HG03565 (cell line): ENCODE measurements around the gene NFIB.

ENCODE experiments used
- ATAC-seq: cut with Tn5 transposase; IDR thresholded peaks from one replicate; pipeline ENCODE4 v1.9.1; 2021; ENCODE audit warnings: mild to moderate bottlenecking, moderate library complexity; ENCODE audit not compliant: unreplicated experiment

The NFIB gene

DNA sequence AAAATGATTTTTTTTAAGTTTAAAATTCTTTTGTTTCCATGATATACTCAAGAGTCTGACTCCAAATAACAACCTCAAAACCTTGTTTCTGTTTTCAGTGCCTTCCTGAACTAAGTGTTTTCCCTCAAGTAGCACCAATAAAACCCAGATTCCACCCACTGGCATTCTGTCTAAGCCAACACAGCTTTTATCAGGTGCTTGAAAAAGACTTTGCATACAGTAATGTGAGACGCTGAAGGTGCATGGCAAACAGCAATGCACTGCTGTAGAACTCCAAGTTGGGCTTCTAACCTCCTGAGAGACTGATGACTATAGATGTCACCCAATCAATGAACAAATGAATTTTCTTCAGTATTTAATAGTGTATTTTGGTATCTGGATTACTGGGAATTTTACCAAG lies 95.7 kb downstream of the NFIB start:
- no peak for ATAC-seq

DNA sequence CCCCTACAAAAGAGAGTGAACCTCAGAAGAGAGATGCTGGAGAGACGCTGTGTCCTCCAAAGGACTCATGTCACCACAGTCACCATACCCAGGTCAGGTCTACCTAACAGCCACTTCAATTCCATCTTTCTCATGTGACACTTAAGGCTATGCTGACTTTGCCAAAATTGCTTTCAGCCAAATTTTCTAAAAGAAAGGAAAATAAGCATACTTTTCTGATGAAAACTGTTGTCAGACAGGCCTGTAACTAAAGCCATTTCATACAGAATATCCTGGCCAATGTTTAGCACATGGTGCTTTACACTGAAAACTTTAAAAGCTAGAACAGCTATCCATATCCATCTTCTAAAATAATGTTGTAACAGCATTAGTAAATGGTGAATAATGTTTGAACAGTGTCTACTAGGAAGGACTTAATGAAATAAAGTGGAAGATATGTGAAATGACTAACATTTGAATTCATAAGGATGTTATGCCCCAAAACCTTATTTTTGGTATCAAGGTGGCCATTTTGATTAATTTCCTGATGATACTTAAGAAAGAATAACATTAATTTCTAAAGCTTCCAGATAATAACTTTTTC lies 97.2 kb downstream of the NFIB start:
- no peak for ATAC-seq

DNA sequence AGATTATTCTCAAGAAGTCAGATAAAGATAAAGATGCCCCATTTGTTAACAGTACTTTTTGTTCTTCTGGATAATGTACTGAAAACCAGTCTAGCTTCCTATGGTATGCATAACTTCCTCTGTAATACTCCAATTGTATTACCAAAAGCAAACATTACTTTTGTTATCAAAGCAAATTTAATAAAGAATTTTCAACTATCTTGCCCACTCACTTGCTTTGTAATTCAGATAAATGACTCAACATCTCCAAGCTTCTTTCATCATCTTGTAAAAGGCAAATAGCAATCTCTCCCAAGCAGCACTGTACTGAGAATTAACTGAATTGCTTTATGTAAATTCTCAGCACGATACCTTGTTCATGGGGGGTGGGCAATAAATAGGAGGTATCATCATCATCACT lies 98.3 kb downstream of the NFIB start:
- ATAC-seq: no peak

DNA sequence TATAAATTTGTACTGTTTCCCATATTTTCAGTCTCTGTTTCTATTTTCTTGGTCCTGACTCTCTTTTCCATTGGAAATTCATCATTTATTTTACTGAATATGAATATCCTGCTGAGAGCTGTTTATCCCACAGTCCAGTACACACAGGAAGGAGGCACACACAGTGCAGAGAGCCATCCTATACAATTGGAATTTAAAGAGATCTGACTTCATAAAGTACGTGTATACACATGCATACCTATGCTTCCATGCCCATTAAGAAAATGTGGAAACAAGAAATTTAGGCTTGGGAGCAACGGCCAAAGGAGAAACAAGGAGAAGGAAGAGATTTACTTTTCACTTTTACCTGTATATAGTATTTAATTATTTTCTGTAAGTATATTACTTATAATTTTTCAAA lies 99.2 kb downstream of the NFIB start:
- no peak for ATAC-seq

DNA sequence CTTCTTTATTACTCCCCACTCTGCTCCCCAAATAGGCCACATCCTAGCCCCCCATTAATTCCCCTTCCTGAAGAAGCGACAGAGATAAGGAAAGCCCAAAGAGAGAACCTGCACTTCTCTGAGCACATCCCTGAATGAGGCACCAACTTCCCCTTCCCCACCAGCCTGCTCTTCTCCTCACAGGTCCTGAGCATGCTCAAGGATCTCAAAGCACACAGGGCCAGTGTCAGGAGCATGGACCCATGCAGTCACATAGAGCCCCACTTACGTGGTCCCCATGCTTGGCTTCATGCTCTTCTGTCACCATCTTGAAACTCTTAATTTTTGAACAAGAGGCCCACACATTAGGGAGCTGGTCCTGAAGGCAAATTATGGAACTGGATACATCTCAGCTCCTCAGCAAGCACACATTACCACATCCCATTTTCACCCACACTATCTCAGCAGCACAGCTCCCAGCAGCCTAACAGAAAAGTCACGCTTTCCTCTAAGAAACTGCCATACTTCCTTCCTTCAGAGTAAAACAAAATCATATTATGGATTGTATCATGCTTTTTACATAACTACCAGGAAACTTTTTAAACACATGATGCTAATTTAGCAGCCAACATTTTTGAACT lies 99.8 kb downstream of the NFIB start:
- no peak for ATAC-seq

DNA sequence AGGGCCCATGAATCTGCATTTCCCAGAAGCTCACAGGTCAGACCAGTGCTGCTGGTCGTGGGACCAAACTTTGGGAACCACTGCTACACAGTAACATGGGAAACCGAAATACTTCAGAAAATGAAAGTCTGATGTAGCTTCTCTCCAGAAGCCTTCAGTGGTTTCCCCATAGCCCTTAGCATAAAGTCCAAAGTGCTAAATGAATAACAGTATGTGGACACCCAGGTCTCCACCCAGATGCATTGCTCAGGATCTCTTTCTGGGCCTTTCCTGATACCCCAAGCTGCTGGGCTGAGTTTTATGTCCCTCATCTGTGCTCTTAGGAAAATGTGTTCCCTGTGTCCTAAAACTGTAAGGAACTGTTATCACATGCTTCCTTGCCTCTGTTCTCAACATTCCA lies 100.4 kb downstream of the NFIB start:
- ATAC-seq: no peak

DNA sequence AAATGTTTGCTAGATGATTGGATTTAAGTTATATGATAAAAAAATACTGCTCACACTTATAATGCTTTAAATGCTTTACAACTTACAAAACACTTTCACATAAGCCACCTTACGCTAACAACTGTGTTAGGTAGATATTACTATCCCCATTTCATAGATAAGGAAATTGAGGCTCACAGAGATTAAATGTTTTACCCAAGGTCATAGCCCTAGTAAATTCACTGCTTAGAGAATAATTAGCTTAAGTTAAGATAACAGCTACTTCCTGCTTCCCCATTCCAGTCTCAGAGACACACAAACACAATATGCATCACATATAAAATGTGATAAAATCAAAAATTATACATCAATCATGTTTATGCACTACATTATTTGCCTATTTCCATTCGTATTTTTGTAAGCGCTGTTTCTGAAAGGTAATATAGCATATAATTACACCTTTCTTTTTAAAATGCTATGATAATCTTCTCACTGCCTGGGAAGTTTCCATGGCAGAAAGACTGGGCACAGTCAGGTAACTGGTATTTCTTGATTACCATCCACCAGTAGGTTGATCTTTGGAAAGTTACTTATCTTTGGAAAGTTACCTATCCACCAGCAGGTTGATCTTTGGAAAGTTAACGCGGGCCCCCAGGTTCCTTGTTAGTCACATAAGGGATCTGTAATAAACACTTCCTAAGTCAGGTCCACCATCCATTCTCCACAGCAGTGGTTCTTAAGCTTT lies 101.1 kb downstream of the NFIB start:
- ATAC-seq: no peak

DNA sequence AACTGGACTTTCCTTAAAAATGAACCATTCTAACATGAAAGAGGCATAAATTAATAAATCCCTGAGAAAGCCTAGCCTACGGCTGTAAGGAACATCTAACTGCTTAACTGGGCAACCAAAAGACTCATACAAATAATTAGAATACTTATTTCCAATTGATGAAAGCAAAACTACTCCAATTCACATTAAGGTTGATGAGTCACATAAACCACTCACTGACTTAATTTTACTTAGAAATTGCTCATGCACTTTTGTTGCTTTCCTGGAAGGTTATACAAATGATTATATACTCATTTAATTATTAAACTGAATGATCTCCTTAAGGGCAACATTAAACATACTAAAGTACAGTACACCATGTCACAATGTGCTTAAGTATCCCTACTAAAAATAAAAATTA lies 101.9 kb downstream of the NFIB start:
- ATAC-seq: no peak

DNA sequence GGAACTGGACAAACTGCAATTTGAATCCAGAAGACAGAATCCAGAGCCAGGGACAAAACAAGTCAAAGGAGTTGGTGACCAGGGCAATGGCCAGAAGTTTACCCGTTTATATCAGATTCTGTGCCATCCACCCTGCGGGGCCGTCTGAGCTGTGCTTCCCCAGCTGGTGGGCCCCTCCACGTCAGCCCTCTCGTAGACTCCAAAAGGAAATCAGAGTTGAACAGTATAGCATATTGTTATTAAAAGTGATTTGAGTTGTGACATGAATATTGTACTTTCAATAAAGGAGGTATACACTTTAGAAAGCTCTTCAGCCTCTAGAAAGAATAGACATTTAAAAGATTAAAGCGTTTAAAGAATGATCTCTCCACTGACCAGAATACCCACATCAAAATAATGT lies 102.4 kb downstream of the NFIB start:
- ATAC-seq: no peak

DNA sequence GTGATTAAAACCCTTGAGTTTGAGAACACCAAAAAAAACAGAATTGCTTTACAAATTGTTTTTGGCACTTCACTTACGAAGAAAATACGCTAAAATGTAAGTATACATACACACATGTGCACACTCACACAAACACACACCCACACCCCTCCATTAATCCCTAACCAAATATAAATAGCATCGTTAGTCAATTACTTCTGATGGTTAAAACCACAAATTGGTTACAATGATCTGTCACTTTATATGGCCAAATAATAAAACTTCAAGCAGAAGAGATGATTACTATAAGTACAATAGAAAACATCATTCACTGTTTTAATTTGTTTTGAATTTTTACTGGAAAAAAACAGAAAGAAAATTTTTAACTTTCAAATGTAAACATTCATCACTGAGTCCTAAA lies 103.5 kb downstream of the NFIB start:
- ATAC-seq: no peak

DNA sequence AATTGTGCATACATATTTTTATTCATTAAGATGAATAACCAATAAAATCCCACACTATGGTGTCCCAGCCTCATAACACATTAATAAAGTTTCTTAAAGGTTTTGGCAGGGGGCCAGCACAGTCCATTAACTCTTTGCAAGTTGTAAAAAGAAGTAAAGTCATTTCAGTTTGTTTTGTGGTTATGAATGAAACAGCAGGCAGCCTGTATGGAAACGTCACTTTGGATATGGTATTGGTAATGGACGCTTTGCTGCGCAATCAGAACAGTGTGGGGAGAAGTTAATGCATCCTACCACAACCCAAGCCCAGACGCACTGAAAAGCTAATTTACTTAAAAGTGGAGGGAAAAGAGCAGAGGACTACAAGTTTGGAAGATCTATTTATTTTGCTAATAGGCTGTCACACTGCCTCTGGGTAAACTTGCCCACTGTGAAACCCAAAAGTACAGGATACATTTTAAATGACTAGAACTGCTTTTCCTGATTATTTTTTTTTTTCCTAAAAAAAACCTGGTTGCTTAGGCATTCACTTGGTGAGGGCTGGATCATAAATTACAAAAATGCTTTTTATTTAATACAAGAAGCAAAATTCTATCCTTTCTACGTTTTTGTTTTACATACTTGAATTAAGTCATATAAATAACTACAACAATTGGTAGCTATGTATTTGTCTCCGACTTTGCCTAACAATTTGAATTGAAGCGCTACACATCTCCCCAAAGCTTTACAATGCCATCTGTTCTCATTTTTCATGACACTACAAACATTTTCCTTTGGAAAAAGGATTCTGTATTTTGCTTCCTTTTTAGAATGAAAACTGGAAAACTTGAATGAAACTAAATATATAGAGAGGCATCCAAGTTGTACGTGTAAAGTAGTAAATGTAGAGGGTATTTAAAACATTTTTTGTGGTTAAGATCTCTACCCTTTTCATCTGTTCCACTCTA lies 104.3 kb downstream of the NFIB start:
- no peak for ATAC-seq

DNA sequence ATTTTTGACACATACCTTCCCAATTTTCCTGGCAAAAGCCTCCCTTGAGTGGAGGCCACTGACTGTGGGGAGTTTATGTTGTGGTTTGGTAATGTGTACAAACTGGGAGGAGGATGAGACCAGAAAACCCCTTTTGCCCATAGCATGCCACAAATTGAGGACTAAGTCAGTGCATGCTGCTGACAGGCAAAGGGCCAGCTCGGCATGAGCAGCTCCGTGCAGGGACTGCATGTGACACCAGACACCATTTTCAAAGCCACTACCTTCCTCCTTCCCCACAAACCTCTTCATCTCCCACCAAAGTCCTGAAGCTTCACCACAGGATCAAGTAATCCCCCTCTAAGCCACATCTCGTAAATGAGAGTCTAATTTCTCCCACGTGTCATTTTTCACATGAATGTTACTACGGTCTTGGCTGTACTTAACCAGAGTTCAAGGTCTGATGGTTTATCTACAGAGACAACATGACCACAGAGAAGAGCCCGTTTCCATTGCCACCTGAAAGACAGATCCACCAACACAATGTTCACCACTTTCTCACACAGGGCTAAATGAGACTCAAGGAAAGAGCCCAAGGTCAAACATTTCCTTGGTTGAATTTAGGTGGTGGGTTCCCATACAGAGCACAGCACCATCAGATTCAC lies 106.5 kb downstream of the NFIB start:
- no peak for ATAC-seq

DNA sequence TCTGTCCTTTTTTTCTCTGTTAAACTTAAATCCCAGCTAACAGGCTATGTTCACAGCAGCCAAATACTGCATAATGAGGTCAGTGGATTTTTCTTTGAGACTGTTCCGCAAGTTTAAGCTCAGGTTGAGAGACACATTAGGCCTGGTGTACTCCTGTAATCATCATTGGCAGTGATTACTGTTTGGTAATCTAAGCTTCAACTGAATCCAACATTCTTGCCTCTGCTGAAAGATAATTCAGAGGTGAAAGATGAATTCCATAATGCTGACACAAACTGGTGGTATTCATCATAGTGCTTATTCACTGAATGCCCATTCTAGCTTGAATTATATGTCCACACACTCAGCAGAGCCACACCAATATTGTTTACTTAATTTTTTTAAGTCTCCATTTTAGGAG lies 108.5 kb downstream of the NFIB start:
- ATAC-seq: no peak

DNA sequence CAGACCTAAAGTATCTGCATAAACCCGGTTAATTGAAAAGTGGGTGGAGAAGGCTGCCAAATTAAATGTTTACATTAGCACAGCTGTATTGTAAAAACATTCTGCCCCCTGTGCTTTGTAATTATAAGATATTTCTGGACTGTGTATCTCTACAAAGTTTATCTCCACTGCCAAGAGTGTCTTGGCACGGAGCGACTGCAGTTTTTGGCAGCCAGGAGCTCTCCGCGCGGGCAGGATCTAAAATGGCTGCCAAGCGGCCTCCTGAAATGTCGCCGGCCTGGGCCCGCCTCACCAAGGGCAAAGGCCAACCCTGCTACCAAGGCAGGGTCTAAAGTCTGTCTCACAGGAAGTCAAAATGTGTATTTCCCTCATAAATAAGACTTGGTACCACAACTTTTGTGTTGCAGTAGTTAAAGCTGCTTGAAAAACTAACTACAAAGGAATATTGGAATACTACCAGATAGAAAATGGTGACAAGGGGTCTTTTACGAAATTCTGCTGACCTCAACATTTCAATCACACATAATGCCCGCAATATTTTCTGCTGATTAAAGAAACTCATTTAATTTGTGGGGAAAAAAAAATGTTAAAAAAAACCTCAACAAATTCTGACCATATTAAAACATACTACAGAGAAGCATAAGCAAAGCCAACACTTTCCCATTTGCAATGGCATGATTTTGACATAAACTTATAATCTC lies 110.4 kb downstream of the NFIB start:
- no peak for ATAC-seq

DNA sequence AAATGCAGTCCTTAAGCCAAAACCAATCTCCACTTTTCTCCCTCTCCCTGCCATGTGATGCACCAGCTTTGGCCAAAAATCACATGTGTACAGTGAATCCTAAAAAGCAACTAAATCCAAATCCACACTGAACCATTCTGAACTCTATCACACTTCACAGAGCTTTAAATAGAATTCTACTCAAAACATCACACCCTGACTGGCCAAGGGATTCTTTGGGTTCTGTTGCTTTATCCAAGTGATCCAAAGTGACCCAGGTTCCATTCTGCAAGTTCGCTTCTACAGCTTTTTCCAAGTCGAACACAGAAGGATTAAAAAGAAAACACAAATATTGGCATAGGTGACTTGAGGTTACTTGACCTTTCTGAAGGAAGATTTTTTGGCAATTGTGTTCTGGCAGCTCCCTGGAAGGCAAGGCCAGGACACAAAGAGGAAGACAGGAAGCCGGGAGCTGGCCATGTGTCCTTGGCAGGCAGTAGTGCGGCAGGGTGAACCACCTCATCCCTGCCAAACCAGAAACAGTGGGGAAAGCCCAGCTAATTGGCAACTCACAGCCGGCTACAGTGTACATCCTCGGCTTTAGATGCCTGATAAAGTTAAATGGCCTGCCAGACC lies 115.0 kb downstream of the NFIB start:
- no peak for ATAC-seq

DNA sequence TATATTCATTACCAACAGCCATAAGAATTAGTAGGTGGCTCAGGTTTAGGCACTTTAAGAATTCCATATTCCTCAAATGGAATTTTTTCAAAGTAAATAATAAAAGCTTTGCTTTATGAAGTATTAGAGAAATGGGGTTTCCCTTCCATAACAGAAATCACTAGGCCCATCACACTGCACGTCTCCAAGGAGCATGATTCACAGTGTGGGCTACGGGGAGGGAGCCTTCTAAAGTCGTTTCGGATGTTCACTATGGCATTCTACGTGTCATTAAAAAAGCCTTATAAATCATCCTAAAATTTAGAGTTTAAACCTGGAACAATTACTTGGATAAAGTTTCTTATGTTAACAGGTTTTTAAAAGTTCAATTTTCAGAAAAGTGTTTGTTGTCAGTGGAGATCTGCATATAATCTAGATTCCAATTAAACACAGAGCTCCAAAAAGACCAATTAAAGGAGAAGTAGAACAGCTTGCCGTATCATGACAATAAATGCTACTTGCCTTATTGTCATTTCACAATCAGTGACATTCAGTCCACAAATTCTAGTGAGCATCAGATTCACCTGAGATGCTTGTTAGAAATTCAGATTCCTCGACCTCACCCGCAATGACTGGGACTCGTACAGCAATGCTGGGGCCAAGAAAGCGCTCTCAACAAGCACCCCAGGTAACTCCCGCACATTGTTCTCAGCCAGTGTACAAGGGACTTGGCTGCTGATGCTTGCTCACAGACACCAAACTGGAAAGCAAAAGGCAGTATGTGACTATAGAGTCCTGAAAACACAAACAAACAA lies 115.7 kb downstream of the NFIB start:
- ATAC-seq: no peak

DNA sequence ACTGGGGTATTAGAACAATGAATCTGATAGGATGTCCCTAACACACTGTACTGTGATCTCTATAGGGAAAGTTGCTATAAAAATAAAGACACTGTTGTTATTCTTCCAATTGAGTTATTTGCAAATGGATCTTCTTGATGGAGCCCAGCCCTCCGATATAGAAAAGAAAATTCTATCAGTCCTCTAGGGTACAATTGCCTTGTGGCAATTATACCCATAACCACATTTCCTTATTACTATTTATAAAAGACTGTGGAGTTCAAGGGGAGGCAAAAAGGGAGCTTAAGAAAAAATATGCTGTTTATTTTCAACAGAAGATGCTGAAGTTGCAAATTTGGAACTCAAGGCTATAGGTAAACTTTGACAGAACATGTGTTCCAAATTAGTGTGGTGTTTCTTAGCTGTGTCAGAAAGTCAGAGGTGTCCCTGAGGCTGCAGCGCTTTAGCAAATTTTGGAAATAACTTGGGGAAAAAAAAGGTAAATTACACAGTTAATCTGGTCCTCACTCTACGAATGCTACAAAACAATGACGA lies 116.5 kb downstream of the NFIB start:
- ATAC-seq: no peak

DNA sequence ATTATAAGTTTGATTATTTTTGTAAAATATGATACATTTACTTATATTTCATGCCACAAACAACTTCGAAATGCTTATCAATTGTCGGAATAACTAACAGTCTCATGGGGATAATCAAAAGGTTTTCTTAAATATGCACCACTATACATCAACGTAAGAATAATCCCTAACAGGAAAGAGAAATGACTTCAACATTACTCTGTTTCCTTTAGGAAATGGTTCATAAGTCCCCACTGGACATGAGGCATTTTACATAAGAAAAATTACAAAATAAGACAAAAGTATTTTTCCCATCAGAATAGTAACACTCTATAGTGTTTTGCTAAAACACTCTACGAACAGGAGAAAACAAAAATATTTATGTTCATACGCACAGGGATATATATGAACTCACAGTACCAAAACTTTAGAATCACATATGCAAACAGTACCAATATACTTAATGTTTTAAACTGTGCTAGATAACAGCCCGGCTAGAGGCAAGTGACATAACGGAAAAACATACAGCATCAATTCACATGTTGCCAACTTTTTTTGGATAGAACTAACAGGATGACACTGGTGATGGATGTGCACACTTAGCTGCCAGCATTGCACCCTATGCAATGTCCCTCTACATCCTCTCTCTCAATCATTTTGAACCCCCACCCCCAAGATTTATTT lies 120.5 kb downstream of the NFIB start:
- ATAC-seq: no peak
